AG09309 (cell line): ENCODE results near the gene PLA2G6.
"Not testable (repeated sequence)": the region's sequence is repeated elsewhere in the genome, so short reads cannot be mapped to it uniquely, and the experiment has no call there.

Source experiments
- DNase-seq: peaks from one replicate; pipeline ENCODE4 v3.0.0-alpha.2; 2010; ENCODE audit warnings: low read depth
- H3K4me3 ChIP-seq: 2 replicates; pipeline ENCODE4 v1.5.1; 2011; ENCODE audit warnings: mild to moderate bottlenecking, low read depth, low read length, moderate library complexity; ENCODE audit not compliant: control insufficient read depth
- TF ChIP-seq, protein P1 (sequence below): IDR thresholded peaks from 2 replicates; pipeline ENCODE4 v1.5.1; 2011; ENCODE audit warnings: mild to moderate bottlenecking, low read depth, low read length, inconsistent platforms; ENCODE audit not compliant: insufficient read depth, control insufficient read depth; ENCODE audit errors: missing control alignments

PLA2G6 gene

DNA sequence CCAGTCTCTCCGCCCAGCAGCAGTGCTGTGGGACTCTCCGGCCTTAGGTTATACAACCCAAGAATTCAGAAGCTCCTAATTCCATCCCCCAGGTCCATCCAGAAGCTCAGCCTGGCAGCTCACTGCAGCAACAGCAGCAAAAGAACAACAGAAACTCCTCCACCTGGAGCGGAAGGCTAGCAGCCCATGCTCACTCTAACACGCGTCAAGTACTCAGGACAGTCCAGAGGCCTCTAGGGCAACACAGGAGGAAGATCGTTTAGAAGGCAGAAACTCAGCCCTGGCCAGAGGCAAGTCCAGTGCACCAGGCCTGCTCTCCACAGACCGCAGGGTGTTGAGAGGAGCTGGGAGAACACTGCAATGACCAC is 17.1 kb downstream of the PLA2G6 start:
- TF ChIP-seq, protein P1, sequence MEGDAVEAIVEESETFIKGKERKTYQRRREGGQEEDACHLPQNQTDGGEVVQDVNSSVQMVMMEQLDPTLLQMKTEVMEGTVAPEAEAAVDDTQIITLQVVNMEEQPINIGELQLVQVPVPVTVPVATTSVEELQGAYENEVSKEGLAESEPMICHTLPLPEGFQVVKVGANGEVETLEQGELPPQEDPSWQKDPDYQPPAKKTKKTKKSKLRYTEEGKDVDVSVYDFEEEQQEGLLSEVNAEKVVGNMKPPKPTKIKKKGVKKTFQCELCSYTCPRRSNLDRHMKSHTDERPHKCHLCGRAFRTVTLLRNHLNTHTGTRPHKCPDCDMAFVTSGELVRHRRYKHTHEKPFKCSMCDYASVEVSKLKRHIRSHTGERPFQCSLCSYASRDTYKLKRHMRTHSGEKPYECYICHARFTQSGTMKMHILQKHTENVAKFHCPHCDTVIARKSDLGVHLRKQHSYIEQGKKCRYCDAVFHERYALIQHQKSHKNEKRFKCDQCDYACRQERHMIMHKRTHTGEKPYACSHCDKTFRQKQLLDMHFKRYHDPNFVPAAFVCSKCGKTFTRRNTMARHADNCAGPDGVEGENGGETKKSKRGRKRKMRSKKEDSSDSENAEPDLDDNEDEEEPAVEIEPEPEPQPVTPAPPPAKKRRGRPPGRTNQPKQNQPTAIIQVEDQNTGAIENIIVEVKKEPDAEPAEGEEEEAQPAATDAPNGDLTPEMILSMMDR: no peak
- H3K4me3 ChIP-seq: no peak overlapping the region
- DNase-seq: no peak

DNA sequence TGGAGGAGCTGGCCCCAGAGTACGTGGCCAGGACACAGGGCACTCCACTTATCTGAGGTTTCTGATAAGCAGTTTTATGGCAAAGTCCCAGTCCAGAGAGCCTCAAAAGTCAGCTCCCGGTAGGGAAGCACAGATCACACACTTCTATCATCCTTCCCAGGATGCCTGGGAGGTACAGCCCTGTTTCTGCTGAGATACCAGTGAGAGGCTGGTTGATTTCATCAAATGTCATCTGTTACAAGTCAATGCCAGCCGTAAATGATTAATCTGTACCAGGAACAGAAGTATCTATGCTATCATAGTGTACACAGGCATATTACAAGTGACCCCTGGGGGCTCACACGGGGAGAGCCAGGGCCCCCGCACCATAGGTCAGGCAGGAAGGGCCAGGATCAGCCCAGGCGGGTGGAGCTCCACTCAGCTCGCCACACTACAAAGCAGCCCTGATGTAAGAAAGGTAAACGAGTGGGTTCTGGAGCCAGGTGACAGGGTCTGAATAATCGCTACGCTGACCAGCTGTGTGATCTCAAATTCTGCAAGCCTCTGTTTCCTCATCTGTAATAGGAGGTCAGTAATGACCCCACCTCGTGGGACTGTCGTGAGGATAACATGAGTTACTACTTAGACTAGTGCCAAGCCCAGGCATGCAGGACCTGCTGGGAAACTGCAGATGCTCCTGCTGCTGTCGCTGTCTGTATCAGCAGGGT is 17.6 kb downstream of the PLA2G6 start:
- TF ChIP-seq, protein P1: no peak
- no peak overlapping the region for H3K4me3 ChIP-seq
- no peak for DNase-seq

DNA sequence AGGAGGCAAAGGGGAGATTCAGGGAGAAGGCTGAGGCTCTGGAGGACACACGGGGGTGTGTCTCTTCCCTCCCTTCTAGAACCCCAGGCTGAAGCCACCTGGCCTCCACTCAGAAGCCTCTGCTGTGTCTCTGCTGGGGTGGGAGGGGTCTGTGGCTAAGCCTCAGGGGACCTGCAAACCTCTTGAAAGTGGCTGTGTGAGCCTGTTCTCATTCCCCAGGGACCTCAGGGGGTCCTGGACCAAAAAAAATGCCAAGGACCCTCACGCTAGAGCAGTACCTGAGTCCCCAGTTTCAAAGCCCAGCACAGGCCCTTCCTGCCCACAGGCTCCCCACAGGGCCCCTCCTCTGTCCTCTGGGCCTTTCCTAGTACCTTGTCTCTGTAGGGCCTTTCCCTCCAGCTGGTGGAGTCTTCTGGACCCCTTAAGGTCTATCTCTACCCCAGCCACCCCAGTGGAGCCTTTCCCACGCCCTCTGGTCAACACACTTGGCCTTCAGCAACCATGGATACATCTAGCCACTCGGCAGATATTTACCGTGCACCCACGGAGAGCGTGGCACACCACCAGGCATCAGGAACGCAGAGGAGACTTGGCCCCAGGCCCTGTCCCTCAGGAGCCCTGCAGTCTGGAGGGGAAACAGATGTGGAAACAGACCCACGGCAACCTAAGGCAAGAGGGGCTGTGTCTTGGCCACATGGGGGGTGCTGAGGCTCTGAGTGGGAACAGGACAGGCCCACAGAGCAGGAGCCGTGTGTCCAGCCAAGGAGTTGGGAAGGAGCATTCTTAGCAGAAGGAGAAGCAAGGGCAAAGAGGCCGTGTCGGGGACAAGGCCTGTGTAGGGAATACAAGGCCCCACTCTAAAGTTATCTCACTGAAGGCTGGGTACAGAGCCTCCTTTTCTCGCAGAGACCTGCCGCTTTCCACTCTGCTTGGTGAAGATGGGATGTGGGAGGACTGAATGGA is 18.5 kb downstream of the PLA2G6 start:
- no peak overlapping the region for H3K4me3 ChIP-seq
- no peak for DNase-seq
- TF ChIP-seq, protein P1: no peak

DNA sequence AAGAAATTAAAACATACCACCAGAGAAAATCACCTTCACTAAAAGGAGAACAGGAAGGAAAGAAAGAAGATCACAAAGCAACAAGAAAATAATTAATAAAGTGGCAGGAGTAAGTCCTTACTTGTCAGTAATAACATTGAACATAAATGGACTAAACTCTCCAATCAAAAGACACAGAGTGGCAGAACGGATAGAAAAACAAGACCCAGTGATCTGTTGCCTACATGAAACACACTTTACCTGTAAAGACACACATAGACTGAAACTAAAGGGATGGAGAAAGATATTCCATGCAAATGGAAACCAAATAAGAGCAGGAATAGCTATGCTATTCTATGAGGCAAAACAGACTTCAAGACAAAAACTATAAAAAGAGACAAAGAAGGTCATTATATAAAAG is 25.9 kb downstream of the PLA2G6 start:
- no peak for DNase-seq
- no peak overlapping the region for H3K4me3 ChIP-seq
- TF ChIP-seq, protein P1: no peak

DNA sequence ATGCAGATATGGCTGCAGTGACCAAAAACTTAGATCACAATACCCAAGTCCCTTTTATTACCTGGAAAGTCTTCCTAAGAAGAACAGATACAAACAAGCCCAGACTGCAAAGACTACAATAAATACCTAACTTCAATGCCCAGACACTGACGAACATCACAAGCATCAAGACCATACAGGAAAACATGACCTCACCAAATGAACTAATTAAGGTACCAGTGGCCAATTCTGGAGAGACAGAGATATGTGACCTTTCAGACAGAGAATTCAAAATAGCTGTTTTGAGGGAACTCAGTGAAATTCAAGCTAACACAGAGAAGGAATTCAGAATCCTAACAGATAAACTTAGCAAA is 27.1 kb downstream of the PLA2G6 start:
- DNase-seq, H3K4me3 ChIP-seq: not testable (repeated sequence)

DNA sequence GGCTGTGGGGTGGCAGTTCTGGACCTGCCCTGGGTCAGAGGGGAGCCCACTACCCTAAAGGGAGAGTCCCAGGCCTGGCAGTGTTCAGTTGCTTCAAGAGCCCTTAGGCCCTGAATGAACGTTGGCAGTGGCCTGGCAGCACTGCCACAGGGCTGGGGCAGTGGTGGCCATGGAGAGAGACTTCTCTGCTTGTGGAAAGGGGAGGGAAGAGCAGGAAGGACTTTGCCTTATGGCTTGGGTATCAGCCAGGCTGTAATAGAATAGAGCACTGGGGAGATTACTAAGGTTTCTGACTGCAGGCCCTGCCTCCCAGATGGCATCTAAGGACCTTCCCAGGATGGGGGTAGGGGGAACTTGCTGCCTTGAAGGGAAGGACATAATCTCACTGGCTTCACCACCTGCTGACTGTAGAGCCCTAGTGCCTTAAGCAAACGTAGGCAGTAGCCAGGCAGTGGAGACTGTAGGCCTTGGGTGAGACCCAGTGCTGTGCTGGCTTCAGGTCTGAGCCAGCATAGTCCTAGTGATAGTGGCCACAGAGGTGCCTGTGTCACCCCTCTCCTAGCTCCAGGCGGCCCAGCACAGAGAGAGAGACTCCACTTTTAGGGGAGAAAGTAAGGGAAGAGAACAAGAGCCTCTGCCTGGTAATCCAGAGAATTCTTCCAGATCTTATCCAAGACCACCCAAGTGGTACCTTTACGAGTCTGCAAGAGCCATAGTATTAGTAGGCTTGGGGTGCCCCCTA is 27.6 kb downstream of the PLA2G6 start:
- DNase-seq: no peak
- TF ChIP-seq, protein P1: no peak
- H3K4me3 ChIP-seq: no peak overlapping the region
